ENCODE data around the gene ST14.
"Not testable (repeated sequence)": the region's sequence is repeated elsewhere in the genome, so short reads cannot be mapped to it uniquely, and the experiment has no call there.

The ST14 gene

DNA sequence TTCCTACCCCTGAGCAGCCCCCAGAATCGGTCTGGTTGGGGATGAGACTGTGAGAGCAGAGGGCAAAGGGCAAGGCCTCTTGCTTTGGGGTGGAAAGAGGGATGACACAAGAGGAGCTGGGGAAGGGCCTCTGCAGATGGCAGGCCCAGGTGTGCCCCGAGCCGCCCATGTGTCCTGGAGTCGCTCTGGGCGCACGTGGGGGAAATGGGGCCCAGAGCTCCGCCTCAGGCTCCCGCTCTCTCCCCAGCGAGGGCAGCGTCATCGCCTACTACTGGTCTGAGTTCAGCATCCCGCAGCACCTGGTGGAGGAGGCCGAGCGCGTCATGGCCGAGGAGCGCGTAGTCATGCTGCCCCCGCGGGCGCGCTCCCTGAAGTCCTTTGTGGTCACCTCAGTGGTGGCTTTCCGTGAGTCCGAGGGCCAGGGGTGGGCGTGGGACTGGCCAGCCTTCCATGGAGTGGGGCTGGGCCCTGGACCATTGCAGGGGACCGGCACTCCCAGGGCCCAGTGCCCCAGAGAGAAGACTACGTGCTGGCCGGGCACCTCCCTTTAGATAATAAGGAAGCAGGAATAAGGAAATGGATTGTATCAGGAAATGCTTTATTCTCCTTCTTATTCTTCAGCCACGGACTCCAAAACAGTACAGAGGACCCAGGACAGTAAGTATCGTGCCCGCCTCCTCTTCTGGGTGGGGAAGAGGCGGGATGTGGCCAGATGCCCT, 30.1 kb downstream of the ST14 start:
- no peak for DNase-seq

DNA sequence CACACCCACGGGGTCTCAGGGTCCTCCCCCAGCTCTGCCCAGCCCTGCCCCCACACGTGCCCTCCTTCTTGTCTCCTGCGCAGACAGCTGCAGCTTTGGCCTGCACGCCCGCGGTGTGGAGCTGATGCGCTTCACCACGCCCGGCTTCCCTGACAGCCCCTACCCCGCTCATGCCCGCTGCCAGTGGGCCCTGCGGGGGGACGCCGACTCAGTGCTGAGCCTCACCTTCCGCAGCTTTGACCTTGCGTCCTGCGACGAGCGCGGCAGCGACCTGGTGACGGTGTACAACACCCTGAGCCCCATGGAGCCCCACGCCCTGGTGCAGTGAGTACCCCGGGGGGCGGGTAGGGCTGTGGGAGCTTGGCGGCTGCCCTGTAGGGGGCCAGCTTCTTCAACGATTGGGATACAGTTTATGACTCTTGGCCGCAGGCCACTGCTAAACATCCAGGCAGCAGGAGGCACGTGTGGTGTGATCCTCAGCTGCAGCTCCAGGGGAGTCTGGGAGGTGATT, 30.8 kb downstream of the ST14 start:
- no peak for DNase-seq

DNA sequence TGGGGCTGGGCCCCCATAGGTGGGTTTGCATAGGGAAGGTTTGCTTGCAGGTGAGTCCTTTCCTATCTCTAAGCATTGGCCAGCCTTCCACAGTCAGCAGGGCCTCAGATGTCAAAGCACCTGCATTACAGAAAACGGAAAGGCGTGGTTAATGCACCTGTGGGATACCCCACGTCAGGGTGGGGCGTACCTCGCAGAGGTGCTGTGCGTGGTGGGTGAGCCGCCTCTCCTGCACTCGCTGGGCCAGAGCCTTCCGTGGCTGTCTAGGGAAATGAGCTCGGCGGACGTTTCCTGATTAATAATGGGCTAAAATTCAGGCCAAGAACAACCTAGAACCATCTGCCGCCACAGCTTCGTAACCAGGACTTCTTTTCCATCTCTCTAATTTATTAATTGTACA, 32.3 kb downstream of the ST14 start:
- no peak for DNase-seq

DNA sequence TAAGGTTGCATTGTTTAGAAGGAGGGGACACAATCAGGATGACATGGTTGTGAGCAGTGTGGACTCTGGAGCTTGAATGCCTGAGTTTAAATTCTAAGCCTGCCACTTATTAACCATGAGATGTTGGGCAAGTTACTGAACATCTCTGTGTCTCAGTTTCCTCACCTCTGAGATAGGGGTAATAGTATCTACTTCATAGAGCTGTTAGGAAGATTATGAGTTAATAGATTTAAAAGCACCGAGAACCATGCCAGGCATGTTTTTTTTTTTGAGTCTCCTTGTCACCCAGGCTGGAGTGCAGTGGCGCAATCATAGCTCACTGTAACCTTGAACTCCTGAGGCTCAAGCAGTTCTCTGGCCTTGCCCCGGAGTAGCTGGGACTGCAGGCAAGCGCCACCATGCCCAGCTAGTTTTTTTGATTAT, 33.3 kb downstream of the ST14 start:
- no peak for DNase-seq

DNA sequence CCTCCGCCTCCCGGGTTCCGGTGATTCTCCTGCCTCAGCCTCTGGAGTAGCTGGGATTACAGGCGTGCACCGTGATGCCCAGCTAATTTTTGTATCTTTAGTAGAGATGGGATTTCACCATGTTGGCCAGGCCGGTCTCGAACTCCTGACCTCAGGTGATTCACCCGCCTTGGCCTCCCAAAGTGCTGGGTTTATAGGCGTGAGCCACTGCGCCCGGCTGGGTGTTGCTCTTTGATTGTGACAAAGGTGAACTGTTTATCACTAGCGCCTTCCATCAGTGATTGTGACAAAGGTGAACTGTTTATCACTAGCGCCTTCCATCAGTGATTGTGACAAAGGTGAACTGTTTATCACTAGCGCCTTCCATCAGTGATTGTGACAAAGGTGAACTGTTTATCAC, 34.0 kb downstream of the ST14 start:
- not testable (repeated sequence) for DNase-seq

DNA sequence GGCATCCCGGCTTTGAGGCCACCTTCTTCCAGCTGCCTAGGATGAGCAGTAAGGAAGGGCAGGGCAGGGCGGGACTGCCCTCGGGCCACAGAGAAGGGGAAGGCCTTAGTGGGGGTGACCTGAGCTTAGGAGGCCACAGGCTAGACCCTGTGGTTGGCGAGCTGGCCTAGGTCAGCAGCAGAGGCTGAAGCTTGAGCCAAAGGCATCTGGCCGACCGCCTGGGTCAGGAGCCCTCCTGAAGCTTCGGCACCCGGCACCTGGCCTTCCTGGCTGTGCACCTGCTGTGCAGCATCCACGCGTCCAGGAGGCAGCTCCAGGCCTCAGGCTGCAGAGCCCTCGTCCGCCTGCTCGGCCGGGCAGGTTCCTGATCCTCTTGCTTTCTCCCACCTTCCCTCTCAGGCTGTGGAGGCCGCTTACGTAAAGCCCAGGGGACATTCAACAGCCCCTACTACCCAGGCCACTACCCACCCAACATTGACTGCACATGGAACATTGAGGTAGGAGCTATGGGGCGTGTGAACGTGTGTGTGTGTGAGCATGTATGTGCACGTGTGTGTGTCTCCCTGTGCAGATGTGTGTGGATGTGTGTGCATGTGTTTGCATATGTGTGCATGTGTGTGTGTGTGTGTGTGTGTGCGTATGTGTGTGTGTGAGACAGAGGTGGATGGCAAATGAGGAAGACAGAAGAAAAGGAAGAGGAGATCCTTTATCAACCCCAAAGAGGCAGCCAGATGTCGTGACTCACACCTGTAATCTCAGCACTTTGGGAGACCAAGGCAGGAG, 34.9 kb downstream of the ST14 start:
- no peak for DNase-seq

DNA sequence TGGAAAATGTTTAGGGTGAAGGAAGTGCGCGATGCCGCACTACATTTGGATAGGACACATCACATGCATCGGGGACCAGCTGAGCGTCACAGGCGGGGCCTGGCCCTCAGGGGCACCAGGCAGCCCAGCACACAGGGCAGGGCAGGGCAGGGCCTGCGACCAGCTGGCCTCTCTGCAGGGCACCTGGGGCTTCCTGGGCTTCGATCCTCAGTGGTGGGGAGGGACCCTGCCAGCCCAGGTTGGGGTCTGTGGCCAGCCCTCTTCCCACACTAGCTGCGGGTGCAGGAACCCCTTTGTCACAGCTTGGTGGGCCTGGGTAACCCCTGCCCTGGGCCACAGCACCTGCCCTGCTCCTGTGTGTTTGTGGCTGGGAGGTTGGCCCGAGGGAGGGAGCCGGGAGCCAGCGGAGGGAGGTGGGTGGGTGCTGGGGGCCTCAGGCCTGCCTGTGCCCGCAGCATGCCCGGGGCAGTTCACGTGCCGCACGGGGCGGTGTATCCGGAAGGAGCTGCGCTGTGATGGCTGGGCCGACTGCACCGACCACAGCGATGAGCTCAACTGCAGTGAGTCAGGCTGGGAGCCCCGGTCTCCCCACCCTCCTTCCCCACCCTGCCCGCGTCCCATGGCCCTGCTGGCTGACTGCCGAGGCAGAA, 37.9 kb downstream of the ST14 start:
- DNase-seq = no peak

DNA sequence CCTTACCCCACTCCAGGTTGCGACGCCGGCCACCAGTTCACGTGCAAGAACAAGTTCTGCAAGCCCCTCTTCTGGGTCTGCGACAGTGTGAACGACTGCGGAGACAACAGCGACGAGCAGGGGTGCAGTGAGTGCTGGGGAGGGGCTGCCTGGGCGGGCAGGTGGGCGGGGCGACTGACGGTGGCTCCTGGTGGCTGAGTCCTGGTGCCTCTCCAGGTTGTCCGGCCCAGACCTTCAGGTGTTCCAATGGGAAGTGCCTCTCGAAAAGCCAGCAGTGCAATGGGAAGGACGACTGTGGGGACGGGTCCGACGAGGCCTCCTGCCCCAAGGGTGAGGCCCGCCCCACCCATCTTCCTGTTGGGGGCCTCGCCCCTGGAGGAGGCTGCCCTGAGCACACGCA, 38.7 kb downstream of the ST14 start:
- no peak for DNase-seq

DNA sequence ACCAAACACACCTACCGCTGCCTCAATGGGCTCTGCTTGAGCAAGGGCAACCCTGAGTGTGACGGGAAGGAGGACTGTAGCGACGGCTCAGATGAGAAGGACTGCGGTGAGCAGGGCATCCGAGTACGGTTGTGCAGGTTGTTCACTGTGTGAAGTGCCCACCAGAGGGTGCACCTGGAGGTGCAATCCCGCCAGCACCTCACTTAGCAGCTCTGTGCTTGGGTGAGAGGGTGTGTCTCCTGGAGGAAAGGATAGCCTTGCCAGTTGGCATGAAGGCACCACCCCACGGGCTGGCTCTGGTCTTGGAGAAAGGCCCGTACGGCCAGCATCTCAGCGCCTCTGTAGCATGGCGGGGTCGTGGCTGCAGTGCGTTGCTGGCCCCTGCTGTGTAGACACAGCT, 39.4 kb downstream of the ST14 start:
- no peak for DNase-seq

DNA sequence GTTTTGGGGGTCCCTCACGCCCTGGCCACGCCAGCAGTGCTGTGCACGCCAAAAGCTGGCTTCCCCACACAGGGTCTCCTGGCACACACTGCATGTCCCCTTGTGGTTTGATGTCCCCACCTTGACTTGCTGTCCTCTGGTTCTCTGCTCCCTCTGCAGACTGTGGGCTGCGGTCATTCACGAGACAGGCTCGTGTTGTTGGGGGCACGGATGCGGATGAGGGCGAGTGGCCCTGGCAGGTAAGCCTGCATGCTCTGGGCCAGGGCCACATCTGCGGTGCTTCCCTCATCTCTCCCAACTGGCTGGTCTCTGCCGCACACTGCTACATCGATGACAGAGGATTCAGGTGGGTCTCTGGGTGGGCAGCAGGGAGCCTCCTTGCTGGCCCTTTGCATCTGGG, 40.2 kb downstream of the ST14 start:
- DNase-seq = no peak

DNA sequence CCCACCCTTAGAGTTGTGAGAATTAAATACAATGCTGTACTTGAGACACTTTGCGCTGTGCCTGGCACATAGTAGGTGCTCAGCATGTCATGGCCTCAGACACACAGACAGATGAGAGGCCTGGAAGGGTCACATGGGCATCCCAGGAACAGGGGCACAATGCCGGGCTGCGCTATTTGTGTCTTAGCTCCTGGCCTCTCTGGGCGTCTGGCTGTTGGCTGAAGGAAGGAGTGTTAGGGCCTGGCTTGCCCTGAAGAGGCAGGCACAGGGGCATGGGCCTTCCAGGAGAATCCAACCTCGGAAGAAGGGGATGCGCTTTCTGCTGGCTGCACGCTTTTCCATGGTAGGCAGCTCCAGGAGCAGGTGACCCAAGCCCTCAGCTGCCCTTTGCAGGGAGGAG, 41.4 kb downstream of the ST14 start:
- no peak for DNase-seq

DNA sequence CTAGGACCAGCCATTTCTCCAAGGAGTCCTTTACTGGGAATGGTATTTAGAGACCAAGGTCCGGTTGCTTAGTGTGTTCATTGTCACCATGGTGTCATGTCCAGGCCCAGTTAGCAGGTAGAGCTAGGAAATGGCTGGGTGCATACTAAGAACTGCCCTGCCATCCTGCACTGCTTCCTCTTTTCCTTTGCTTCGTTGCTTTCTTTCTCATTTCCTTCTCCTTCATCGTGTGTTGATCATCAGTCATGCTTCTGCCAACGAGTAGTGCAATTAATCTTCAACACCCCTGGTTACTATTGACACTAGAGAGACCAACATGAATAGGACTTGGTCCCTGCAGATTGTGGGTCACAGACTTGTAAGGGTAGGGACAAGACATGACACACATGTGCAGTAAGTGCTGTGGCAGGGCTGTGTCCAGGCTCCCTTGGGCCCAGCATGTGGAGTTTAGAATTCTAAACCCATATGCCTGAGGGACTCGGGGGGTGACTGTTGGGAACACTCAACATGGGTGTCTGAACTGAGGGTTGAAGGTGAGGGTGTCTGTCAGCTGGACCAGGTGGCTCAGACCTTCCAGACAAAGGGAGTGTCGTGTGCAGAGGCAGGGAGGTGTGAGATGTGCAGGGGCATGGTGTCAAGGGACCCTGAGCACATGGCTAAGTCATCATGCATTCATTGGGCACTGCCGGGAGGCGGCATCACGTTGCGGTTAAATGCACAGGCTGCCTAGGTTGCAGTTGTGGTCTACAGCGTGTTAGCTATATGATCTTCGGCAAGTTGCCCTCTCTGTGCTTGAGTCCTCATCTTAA, 42.6 kb downstream of the ST14 start:
- no peak for DNase-seq

DNA sequence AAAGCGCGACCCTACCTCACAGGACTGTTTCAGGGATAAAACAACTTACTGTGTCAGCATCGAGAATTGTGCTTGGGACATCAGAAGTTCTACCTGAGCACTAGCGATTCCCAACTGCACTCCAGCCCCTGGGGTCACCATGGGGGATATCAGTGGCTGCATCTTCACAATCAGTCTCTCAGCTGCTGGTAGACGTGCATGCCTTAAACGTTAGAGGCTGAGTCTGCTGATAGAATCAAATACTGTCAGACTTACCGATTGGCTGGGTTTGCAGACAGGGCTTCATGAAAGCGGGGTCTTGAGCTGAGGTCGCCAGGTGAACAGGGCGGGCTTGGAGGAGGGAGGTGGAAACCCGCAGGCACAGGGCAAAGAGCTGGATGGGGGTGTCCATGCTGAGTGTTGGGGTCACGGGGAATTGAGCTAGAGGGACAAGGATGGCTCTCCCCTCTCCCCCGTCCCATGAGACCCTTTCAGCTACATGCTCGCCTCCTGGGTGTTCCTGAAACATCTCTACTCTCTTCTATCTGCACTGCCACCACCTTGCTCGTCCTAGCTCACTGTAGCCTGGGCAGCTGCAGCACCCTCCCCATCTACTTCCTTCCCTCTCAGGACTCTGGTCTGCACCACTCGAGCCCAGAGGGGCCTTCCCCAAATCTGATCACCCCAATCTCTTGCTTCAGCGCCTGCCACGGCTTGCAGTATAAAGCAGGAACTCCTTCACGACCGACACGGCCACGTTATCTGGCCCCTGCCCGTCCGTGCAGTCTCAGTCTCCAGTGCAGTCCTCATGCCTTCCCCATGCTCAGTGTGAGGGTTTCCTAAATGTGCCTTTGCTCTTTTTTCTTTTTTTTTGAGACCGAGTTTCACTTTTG, 43.5 kb downstream of the ST14 start:
- no peak for DNase-seq

DNA sequence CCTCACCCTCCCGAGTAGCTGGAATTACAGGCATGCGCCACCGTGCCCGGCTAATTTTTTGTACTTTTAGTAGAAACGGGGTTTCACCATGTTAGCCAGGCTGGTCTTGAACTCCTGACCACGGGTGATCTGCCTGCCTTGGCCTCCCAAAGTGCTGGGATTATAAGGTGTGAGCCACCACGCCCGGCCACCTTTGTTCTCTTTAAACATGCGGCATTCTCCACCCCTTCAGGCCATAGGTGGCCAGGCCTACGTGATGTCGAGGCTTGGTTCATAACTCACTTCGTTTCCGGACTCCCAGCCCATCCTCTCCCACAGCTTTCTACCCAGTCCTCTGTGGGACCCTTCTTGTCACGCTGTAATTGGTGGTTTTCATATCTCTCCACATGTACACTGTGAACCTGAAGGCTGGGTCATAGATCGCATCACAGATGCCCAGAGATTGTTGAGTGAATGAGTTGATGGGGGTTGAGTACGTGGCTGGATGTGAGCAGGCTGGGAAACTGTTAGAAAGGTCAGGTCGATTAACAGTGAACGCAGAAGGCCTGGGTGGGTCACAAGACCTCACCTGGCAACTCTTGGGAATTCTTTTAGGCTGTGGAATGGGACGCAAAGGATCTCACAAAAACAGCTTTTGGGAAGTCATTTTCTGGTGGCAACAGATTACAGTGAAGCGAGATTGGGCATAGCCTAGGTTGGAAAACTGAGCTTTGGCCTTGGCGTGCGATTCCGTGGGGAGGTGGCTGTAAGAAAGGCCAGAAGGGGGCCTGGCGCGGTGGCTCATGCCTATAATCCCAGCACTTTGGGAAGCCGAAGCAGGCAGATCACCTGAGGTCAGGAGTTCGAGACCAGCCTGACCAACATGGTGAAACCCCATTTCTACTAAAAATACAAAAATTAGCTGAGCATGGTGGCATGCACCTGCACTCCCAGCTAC, 44.5 kb downstream of the ST14 start:
- DNase-seq = no peak

DNA sequence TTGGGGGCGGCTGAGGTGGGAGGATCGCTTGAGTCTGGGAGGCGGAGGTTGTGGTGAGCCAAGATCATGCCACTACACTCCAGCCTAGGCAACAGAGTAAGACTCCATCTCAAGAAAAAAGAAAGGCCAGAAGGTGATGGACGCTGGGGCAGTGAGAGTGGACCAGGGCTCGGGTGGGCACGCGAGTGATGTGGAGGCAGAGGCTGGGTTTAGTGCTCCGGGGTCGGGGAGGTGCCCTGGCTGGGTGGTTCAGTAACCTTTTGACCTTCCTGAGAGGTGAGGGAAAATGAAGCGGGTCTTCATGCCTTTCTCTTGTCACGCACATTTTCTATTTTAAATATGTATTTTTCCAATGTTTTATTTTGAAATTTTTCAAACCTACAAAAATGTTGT, 45.1 kb downstream of the ST14 start:
- DNase-seq = no peak

DNA sequence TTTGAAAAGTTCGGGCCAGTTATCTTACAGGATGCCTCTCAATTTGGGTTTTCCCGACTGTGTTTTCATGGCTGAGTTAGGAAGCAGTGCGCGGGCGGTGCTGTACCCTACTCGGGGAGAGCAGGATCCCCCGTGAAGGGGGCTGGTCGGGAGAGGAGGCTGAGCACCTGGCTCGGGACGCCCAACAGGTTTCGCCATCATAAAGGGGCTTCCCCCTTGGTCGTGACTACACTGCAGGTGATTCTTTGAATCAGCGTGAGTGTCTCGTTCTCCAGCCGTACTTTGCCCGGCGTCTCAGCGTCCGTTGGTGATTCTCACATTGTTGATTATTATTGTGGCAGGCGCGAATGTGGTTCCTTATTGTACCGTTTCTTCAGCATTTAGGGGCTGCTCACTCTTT, 46.6 kb downstream of the ST14 start:
- DNase-seq = no peak

DNA sequence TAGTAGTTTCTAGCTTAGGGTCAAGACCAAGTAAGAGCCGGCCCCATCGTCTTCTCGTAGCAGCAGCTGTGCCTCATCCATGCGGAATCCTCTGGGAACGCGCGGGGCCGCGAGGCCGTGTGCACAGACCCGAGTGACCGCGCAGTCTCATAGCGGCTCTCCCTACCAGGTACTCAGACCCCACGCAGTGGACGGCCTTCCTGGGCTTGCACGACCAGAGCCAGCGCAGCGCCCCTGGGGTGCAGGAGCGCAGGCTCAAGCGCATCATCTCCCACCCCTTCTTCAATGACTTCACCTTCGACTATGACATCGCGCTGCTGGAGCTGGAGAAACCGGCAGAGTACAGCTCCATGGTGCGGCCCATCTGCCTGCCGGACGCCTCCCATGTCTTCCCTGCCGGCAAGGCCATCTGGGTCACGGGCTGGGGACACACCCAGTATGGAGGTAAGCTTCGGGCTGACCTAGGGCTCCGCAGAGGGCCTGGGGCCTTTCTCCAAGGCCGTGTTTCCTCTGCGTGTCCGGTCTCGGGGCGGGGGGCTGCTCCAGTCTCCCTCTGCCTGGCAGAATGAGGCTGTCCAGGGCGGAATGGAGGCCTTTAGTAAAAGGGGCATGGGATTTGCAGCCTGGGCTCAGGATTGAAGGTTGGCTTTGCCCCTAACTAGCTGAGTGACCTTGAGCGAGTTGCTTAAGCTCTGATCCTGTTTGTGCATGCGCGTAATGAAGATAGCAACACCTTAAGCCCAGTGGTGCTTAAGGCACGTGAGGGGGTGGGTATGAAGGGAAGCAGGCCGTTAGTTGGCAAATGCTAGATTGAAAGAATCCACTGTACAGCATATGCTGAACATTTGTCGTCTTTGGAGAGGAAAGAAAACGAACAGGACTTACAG, 48.9 kb downstream of the ST14 start:
- no peak for DNase-seq

DNA sequence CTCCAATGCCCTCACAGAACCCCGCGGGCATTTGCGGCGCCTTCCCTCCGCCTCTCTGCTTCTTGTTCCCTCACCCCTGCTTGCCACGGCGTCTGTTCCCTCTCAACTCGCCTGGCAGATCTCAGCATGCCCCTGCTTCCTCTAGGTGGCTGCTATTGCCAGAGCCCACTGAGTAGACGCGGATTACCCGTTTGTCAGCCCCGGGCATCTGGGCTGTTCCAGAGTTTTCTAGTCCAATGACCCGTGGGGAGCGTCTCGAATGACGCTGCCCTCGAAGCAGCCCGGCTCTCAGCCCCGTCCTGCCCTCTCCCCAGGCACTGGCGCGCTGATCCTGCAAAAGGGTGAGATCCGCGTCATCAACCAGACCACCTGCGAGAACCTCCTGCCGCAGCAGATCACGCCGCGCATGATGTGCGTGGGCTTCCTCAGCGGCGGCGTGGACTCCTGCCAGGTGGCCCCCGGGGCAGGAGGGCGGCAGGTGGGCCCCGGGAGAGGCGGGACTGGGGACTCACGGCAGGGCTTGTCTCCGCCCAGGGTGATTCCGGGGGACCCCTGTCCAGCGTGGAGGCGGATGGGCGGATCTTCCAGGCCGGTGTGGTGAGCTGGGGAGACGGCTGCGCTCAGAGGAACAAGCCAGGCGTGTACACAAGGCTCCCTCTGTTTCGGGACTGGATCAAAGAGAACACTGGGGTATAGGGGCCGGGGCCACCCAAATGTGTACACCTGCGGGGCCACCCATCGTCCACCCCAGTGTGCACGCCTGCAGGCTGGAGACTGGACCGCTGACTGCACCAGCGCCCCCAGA, 49.7 kb downstream of the ST14 start:
- no peak for DNase-seq
